ENCODE data around the gene NEK11.
"Not testable (repeated sequence)": the region's sequence is repeated elsewhere in the genome, so short reads cannot be mapped to it uniquely, and the experiment has no call there.

The NEK11 gene

GRCh38 chr3:131363275-131363674, 336.6 kb downstream of the NEK11 start:
- DNase-seq, result no peak

- no peak for DNase-seq
Measured at GRCh38 chr3:131370935-131371687, 344.4 kb downstream of the NEK11 start.

DNA sequence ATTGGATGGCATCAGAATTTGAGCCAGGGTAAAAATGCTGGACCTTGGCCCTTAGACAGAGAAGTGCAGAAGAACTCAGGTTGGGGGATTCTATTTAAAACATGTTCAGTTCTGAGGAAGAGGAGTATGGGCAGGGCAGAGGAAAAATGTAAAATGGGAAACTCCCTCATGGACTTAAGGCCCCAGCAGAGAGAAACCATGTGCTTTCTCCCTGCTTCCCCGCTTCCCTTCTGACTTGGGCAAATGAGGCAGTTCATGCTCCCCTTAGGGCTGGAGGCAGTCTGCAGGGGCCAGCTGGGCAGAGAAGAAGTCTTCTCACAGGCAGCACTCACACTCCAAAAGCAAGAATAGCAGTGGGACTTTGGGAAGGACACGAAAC, 345.0 kb downstream of the NEK11 start:
- DNase-seq, result no peak

DNA sequence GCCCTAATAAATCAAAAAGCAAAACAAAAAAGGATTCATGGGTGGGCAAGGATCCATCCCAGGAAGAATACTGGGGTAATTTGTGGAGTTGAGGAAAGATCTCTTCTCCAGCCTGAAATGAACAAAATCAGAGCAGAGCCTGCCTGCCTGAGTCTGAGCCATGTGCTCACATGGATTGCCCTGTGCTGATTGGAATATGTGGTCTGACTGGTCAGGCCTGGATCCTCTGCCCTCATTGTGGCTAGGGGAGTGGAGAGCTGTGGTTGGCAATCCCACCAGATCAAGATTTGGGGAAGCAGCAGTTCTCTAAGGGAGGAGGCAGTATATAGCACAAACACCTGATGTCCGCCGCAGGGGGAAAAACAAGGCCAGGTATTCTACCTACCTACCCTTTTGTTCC, 348.1 kb downstream of the NEK11 start:
- DNase-seq, result no peak

- DNase-seq, result not testable (repeated sequence)
Measured at GRCh38 chr3:131380821-131381444, 354.3 kb downstream of the NEK11 start.

DNA sequence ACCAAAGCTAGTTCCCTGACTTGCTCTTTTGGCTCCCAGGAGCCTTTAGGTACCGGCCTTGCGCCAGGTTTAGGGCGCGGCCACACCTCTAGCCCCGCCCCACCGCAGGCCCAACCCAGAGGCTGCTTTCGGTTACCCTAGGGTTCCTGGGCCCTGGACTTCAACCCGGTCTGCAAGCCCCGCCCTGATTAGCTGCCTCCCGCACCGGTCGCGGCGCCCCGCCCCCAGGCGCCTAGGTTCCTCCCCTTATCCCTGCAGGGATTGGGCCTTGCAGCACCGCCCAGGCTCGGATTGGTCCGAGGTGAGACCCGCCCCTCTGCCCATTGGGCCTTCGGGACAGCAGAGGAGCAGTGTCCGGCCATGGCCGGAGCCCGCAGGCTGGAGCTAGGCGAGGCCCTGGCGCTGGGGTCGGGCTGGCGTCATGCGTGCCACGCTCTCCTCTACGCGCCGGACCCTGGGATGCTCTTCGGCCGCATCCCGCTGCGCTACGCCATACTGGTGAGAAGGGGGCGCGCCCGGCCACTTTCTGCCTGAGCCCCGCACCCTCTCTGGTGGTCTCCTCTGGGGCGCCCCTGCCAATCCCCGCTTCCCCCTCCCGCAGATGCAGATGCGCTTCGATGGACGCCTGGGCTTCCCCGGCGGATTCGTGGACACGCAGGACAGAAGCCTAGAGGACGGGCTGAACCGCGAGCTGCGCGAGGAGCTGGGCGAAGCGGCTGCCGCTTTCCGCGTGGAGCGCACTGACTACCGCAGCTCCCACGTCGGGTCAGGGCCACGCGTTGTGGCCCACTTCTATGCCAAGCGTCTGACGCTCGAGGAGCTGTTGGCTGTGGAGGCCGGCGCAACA, 355.0 kb downstream of the NEK11 start, which contains the start of gene NUDT16:
NUDT16 (plus strand) TSS at position 330 of the 847 bp plus-strand sequence; CDS start at position 361, 31 bp downstream.
- peak; percentile 99 for DNase-seq

DNA sequence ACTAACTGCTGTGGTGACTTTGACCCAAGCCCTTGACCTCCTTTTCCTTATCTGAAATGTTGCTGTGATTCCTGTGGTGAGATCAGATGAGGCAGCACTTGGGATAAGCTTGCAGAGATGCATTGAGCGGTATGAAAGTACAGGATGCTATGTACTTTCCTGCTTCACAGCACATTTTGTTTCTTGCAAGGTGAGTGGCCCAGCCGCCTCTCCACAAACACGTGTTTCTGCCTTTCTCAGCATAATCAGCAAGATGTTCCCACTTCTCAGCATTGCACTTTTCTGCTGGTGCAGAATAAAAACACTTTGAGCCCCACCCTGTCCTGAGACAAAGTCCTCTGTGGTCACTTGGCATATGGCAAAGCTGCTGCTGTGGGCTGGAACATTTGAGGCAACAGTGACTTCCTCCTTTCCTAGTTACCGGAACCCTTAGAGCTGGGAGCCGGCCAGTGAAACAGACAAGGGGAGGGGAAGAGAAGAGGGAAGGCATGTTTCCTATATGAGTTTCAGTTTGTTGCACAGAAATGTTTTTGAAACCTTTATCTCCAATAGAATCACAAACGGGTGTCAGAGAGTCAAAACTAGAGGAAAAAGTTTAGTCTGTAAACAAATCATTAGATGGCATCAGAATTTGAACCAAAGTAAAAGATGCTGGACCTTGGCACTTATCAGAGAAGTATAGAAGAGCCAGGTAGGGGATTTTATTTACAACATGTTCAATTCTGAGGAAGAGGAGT, 359.9 kb downstream of the NEK11 start:
- no peak for DNase-seq

DNA sequence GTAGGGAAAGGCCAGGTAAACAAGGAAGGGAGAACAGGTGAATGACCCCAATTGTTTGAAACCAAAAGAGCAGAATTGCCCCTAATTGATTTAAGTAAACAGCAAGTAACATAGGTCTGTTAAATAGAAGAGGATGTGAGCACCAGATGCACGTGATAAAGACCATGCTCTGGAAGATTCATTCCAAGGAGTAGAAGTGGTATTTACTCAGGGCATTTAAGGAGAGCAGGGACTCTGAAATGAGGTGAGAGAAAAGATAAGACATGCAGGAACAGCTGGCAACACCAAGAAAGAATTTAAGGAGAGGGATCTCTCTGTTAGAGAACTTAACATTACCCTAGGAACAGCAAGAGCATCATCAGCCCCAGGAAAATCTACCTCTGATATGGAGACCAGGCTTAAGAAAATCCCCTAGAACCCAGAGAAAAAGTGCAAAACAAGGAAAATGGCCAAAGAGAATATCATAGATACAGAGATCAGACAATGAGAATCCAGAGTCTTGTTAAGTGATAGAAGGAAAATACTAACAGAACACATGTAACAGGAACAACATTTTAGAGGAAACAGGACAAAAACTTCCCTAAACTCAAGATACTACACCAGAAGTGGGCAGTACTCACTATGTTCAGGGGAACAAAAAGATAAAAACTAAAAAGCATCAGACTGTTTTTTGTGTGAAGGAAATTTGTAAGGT, 361.3 kb downstream of the NEK11 start:
- DNase-seq, result no peak

- no peak for DNase-seq
Measured at GRCh38 chr3:131388490-131388799, 361.8 kb downstream of the NEK11 start.

DNA sequence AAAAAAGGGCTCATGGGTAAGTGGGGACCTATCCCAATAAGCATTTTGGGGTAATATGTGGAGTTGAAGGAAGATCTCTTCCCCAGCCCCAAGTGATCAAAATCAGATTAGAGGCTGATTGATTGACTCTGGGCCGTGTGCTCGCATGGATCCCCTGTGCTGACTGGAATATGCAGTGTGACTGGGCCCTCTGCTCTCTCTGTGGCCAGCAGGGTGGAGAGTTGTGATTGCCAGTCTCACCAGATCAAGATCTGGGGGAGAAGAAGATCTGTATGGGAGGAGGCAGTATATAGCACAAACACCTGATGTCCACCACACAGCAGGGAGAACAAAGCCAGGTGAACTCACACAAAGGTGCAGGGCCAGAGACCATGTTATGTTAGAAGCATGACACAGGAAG, 363.7 kb downstream of the NEK11 start:
- no peak for DNase-seq

- no peak for DNase-seq
Measured at GRCh38 chr3:131393051-131393450, 366.4 kb downstream of the NEK11 start.

DNA sequence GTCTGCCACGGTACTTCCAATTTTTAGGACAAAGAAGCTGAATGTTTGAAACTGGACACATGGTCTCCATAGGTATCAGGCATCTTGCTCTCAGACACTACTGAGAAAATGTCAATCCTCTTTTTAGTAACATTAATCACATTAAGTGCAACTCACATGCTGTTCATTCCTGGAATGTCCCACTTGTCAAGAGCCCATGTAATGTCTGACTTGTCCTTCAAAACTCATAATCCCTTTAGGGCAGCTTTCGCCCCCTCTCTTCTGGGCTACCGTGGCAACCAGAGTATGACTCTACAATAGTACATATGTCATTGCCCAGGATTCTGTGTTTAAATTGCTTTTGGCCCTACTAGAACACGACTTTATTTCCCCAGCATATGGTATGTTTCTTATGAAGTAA, 367.2 kb downstream of the NEK11 start:
- no peak for DNase-seq

GRCh38 chr3:131394400-131394799, 367.7 kb downstream of the NEK11 start:
- DNase-seq, result no peak

GRCh38 chr3:131396170-131396569, 369.5 kb downstream of the NEK11 start:
- no peak for DNase-seq

DNA sequence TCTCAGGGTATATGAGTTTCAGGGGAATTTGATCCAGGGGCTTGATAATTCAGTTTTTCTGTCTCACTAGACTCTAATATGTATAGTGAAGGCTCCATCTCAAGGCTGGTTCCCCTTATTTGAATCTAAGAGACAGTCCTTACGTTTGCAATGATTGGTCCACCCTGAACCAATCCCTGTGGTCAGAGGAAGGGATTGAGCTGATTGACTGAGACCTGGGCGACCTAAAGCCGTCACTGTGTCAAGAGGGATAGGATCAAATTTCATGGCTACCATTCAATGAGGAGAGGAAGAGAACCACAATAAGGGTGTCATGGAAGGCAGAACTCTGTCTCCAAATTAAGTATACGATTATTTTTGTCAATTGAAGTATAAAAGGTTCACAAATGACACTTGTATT, 371.2 kb downstream of the NEK11 start:
- DNase-seq, result no peak

Measured in activated CD4-positive, CD25-positive, alpha-beta regulatory T cell treated with anti-CD3 and anti-CD28 coated beads, Interleukin-2, amount 50 U/mL, for 72 hours (primary cell).